22Rv1 (cell line): Measurements from ENCODE around the gene ITGAV.

Experiments
- H3K27ac ChIP-seq: fragments of 450-650 bp; 2 replicates; pipeline ENCODE4 v1.5.1; 2017
- ZFX ChIP-seq: fragments of 450-650 bp; IDR thresholded peaks from 2 replicates; pipeline ENCODE4 v1.6.1; 2017; ENCODE audit warnings: antibody characterized with exemption, borderline replicate concordance
- TF ChIP-seq, protein P1 (sequence below): fragments of 450-650 bp; IDR thresholded peaks from 2 replicates; pipeline ENCODE4 v1.5.1; 2017; ENCODE audit warnings: mild to moderate bottlenecking

The ITGAV gene

DNA sequence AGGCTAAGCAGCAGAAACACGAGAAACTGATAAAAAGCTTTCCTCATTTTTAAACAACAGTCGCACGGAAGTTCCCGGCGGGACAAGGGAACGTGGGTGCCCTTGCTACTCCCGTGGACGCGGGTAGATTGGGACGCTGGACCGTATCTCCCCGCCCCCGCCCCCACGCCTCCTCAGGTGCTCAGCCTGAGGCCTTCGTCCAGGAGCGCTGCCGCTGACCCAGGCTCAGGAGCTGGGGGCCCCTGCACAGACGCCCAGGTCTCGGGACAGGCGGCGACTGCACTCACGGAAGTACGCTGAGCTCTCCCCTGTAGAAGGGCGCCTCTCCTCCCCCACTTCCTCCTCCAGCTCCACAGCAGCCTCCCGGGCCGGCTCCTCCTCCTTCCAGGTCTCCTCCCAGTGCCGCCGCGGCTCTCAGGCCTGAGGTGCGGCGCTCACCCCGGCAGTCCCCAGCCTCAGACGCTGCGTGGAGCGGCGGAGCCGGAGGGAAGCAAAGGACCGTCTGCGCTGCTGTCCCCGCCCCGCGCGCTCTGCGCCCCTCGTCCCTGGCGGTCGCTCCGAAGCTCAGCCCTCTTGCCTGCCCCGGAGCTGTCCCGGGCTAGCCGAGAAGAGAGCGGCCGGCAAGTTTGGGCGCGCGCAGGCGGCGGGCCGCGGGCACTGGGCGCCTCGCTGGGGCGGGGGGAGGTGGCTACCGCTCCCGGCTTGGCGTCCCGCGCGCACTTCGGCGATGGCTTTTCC is at the start of gene ITGAV:
Gene ITGAV (plus strand): TSS at position 445 of the 738 bp plus-strand sequence. CDS start 283 bp downstream, at position 728.
- peak within 1 kb of the TSS; percentile 74 for H3K27ac ChIP-seq
- no peak for TF ChIP-seq ZFX
- TF ChIP-seq, protein P1, sequence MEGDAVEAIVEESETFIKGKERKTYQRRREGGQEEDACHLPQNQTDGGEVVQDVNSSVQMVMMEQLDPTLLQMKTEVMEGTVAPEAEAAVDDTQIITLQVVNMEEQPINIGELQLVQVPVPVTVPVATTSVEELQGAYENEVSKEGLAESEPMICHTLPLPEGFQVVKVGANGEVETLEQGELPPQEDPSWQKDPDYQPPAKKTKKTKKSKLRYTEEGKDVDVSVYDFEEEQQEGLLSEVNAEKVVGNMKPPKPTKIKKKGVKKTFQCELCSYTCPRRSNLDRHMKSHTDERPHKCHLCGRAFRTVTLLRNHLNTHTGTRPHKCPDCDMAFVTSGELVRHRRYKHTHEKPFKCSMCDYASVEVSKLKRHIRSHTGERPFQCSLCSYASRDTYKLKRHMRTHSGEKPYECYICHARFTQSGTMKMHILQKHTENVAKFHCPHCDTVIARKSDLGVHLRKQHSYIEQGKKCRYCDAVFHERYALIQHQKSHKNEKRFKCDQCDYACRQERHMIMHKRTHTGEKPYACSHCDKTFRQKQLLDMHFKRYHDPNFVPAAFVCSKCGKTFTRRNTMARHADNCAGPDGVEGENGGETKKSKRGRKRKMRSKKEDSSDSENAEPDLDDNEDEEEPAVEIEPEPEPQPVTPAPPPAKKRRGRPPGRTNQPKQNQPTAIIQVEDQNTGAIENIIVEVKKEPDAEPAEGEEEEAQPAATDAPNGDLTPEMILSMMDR = no peak; the same call in 1 of the 2 replicates

- no peak overlapping the region for H3K27ac ChIP-seq
- TF ChIP-seq, protein P1 = no peak
- TF ChIP-seq ZFX = no peak
Observed at GRCh38 chr2:186540941-186541340, 48.9 kb upstream of the ITGAV start.

DNA sequence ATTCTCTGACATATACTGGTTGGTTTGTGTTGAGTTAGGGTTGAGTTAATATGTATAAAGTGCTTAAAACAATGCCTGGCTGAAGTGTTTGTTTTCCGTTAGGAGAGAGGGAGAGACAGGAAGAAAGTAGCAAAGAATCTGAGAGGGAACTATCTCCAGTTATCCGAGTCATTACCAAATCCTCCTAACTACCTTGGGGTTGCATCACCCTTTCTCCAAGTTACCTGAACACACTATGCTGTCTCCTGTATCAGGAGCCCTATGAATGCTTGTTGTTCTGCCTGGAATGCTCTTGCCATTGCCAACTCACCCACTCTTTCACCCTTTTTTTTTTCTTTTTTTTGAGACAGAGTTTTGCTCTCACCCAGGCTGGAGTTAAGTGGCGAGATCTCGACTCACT is 47.9 kb upstream of the ITGAV start:
- H3K27ac ChIP-seq = no peak overlapping the region
- no peak for TF ChIP-seq ZFX
- TF ChIP-seq, protein P1 = no peak

GRCh38 chr2:186543561-186544131 is 46.2 kb upstream of the ITGAV start:
- peak overlapping the region; percentile 48 for H3K27ac ChIP-seq
- TF ChIP-seq, protein P1 = no peak
- TF ChIP-seq ZFX = no peak

DNA sequence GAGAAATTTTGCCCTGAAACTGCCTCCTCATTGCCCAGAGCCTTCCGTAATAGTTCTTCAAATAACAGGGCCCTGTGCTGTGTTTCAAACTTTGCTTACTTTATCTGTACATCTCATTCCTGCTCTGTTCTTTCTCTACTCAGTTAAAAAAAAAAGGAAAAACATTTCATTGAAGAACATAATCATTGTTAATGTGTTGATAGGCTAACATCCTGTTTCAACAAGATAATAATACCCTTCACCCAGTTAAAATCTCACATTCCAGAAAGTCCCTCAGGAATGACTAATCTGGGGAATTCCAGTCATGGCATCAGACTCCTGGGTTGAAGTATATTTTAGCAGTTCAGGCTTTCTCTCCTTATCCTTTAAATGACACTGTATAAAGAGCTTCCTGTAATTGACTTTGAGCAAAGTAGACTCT is 45.6 kb upstream of the ITGAV start:
- TF ChIP-seq, protein P1 = no peak
- TF ChIP-seq ZFX = no peak
- peak overlapping the region; percentile 48 for H3K27ac ChIP-seq

DNA sequence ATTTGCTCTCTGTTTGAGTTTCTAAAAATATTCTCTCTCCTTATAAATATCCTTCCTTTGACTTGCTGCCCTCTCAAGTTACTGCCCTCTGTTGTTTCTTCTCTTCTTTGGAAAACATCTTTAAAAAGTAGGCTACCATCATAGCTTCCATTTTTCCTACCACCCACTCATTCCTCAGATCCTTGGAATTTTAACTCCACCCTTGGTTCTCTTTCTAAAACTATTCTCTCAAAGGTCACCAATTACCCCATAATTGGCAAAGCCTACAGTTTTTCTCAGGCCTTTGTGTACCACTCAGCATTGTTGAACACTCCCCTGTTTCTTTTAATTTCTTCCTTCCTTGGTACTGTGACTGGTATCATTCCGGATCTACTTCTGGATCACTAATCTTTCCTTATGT is 43.0 kb upstream of the ITGAV start:
- no peak for TF ChIP-seq ZFX
- TF ChIP-seq, protein P1 = no peak

GRCh38 chr2:186551323-186552050 is 38.4 kb upstream of the ITGAV start:
- no peak overlapping the region for H3K27ac ChIP-seq
- TF ChIP-seq, protein P1 = no peak
- TF ChIP-seq ZFX = no peak

More for the DNA sequence above, 43.0 kb upstream of the ITGAV start:
- H3K27ac ChIP-seq = no peak overlapping the region
